GM18508 (cell line): Measurements from ENCODE around the gene MAN1A2.
"Not testable (repeated sequence)": the region's sequence is repeated elsewhere in the genome, so short reads cannot be mapped to it uniquely, and the experiment has no call there.

Experiments
- ATAC-seq: cut with Tn5 transposase; IDR thresholded peaks from one replicate; pipeline ENCODE4 v1.9.1; 2021; ENCODE audit warnings: moderate number of reproducible peaks; ENCODE audit not compliant: insufficient read depth, unreplicated experiment

MAN1A2 gene

DNA sequence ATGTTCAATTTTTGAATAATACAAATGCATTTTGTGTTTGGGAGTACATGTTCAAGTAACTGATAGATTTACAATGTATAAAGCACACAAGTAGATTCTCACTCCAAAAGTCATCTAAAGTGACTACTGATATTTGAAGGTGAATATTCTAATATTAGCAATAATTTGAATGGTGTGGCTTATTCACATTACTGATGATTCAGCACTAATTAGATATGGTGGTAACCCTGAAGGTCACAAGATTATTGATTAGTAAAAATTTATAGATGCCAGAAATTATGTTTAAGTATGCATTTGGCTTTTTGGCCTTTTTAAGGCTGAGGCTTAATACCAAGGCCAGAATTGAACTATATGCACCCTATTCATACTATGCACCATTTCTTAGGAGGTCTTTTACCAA lies 186.2 kb downstream of the MAN1A2 start:
- no peak for ATAC-seq

DNA sequence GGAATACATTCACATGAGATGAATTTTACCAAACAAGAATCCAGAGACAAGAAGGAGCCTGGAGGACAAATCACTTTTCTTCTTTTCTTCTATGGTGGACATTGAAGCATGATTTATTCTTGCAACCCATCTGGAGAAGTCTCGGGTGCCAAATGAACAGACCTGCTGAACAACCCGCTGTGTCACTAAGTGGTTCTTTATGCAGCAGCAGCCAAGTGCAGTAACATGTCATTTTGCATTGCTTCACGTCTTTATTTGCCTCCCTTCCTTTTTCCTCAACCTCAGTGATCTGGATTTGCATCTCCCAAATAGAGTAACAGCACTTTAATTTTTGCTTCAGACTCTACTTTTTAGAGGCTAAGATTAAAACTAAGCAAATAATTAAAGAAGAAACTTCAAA lies 188.6 kb downstream of the MAN1A2 start:
- ATAC-seq, result no peak

DNA sequence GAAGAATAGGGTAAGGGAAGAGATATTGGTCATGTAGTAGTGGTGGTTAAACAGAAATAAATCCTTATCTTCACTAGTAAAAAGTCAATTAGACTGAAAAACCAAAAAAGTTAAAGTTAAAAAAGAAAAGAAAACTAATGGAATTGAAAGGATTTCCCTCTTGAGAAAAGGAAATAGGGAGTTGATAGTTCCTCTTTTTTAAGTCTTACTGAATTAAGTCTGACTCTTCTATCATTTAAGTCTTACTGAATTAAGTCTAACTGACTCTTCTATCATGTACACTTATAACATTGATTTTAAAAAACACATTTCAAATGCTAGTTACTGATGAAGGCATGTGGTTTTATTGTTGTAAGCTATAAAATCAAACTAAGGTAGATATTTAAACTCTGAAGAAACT lies 189.1 kb downstream of the MAN1A2 start:
- no peak for ATAC-seq

DNA sequence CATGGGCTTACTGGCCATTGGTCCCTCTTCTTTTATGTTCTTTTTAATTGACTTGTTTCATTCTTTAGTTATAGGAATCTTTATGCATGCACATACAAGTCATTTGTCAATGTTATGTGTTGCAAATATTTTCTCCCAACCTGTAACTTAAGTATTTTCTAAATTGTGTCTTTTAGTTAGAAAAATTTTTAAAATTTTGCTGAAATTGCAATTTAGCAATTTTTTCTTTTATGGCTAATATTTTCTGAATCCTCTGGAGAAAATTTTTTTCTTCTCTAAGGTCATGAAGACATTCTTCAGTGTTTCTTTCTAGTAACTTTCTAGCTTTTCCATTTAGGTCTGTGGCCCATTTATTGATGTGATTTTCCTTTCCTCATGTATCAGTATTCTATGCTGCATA lies 189.7 kb downstream of the MAN1A2 start:
- ATAC-seq, result no peak

DNA sequence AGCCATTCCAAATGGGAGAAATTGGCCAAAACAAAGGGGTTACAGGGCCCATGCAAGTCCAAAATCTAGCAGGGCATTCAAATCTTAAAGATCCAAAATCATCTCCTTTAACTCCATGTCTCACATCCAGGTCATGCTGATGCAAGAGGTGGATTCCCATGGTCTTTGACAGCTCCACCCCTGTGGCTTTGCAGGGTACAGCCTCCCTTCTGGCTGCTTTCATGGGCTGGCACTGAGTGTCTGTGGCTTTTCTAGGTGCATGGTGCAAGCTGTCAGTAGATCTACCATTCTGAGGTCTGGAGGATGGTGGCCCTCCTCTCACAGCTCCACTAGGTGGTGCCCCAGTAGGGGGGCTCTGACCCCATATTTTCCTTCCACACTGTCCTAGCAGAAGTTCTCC lies 191.2 kb downstream of the MAN1A2 start:
- ATAC-seq, result not testable (repeated sequence)

DNA sequence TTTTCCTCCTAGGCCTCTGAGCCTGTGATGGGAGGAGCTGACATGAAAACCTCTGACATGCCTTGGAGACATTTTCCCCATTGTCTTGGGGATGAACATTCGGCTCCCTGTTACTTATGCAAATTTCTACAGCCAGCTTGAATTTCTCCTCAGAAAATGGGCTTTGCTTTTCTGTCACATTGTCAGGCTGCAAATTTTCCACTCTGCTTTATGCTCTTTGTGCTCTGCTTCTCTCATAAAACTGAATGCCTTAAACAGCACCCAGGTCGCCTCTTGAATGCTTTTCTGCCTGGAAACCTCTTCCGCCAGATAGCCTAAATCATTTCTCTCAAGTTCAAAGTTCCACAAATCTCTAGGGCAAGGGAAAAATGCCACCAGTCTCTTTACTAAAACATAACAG lies 191.9 kb downstream of the MAN1A2 start:
- ATAC-seq, result no peak

DNA sequence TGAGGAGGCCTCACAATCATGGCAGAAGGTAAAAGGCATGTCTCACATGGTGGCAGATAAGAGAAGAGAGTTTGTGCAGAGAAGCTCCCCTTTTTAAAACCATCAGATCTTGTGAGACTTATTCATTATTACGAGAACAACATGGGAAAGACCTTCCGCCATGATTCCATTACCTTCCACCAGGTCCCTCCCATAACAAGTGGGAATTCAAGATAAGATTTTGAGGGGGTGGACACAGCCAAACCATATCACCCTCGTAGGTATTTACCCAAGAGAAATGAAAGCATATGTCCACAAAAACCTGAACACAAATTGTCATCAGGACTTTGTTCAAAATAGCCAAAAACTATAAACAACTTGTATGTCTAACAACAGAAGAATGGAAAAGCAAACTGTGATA lies 192.7 kb downstream of the MAN1A2 start:
- no peak for ATAC-seq

DNA sequence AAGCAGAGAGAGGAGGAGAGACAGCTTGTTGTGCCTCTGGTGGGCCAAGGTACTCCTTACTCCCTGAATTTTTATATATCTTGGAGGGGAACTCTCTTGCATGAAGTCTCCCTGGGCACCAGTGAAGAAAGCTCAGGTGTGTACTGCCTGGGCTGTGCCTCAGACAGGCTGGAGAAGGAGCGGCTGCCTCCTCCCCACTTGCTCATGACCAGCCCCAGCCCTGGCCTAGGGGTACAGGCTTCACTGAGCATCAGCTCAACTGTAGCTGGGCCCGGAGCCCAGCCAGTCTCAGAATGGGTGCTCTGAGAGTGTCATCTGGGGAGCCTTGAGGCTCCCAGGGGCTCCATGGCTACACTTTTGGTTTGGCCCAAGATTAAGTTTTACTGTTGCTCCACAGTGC lies 193.8 kb downstream of the MAN1A2 start:
- no peak for ATAC-seq

DNA sequence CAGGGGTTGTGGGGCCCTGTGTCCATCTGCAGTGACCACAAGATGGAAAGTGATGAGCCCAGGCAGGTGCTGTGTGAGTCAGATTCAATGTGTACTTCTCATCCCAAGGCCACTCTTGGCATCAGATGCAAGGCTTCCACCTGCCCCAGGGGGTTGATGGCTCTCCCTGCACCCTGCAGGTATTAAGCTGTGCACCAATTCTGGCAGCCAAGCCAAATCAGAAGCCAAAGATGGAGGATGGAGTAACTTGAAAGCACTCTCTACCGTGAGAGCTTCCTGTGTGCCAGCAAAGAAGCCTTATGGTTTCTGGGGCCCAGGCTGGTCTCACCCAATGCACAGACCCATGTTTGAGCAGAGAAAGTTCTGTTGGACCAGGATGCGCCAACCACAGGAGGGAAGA lies 194.3 kb downstream of the MAN1A2 start:
- no peak for ATAC-seq

DNA sequence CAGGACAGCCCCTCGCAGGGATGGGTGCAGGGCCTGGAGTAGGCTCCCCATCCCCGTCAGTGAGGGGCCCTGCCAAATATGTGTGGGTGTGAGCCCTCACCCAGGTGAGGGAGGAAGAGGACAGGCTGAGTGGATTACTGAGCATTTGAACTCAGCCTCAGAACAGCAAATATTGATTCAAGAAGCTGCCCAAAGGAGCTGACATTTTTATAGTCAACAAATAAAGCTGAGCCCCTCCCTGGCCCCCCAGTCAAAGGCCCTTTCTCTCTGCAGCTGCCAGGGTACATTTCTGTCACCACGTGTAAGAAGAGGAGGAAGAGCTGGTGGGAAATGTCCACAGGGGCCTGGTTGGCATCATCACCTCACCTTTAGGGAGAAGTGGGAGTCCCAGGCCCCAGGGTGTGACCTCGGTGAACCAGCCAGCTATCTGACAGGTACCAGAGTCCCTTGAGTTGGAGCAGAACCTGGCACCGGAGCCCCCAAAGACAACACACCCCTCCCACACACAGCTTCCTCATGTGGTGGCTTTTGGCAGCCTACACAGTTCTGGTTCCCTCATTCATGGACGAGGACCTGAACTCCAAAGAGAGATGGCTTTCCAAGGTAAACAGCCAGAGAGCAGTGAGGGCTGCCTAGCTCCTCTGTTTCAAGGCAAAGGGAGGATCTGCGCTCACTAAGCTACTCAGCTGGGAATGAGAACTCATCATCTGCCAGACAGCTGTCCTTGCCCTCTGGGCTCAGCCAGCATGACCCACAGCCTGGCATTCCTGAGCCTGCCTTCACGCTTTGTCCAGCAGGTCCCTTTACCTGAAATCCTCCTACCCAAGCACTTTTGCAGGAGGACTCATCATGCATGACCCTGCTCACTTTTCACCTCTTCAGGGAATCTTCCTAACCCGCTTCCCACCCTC lies 195.6 kb downstream of the MAN1A2 start:
- no peak for ATAC-seq

DNA sequence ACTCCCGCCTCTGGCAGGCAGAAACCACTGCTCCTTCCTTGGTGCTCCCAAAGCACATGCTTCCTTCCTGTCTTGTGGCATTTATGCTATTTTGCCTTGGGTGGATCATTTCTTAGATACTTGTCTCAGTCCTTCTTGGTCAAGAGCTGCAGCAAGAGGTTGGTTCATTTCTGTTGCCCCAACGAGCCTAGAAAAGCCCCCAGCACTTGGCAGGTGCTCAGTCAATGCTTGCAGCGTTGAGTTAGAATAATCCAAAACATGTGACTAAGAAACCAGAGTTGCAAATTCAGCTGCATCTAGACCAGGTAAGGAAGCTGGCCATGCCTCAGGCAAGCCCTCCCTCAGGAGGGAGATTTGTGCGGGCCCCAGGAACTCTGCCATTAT lies 196.2 kb downstream of the MAN1A2 start:
- no peak for ATAC-seq

DNA sequence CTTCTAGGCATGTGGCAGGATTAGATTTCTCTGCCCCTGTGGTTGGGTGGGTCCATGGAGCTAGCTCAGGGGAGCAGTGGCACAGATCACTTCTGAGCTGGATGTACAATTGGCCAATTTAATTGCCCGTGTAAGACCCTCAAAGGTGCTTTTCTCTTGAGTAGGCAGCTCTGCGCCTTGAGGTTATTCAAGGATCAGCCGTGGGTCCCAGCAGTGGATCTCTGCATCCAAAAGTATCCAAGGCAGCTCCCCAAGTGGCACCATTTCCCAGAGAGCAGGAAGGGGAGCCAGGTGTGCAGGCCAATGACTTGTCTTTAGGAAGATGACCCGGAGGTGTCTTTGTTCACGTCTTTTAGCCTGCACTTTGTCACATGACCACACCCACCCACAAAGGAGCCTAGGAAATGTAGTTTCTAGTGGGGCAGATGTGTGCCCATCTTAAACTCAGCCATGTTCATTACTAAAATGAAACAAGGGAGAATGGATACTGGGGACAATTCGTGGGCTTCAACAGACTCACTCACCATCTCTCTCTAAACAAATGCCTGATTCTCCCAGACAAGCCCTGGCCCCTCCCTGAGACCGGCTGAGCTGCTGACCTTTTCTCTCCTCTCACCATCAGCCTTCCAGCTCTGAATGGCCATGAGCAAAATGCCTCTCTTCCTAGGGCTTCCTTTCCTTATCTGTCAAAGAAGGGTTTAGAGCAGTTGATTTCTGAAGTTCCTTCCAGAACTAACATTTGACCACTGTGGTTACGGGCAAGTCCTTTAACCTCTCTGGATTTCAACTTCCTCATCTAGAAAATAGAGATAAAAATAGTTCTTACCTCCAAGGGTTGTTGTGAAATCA lies 197.2 kb downstream of the MAN1A2 start:
- no peak for ATAC-seq

DNA sequence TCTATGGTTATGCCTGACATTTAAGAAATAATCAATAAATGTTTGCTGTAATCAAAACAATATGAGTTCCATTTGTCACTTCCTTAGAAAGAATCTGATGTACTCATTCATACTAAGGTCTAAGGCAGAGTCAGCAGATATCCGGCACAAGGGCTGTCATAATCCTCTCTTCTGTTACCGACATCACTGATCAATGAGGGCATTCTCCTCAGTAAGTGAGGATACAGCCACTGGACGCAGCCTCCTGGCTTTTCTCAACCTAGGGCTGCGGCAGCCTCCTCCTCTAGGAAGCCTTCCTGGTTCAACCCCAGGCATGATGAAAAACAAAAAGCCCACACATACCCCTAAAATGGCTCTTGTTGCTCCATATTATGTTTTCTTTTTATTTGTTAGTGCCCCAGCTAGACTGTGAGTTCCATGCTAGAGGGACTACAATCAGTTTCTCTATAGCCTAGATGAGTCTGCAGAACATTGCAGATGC lies 197.9 kb downstream of the MAN1A2 start:
- ATAC-seq, result no peak

DNA sequence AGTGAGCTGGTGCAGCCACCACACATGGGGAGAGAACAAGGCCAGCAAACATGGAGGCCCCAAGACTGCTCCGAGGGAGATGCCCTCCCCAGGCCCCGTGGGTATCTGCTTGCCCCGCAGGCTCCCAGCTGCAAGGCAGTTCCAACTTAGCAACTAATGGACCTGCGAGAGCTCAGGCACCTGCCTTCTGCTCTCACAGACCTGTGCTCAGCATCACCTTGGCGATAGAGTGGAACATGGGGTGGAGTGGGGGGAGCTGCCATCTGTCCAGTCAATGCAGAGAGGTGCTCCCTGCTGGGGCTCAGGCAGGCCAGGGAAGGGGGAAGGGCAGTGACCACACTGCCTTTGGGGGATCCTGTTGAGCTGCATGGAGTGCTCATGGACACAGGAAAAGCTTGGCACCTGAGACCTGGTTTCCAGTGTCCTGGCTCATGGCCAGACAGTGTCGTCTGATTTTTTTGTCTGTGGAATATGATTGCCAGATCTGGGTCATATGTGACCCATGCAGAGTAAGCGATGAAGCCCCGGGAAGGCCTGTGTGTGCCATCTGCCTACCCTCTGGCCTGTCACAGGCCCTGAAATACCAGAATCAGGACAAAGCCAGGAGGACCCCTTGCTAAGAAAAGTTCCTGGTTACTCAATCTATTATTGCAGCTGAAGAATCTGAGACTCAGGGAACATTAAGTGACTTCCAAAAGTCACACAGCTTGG lies 198.7 kb downstream of the MAN1A2 start:
- ATAC-seq, result no peak

DNA sequence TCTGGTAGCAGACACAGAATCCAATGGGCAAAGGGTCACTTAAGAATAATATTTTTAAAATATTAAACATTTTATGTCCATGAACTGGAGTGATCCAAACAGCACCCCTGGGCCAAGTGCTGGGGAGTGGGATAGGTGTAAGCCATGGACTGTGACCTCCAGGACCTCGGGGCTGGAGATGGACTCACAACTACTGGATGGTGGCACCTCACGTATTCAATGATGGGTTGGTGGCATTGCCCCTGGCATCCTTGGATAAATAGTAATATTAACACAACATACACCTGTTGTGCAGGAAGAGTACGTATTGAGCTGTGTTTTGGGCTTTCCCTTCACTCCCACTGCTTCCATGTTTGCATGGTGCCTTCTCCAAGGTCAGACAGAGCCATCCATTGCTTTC lies 199.3 kb downstream of the MAN1A2 start:
- ATAC-seq, result no peak

DNA sequence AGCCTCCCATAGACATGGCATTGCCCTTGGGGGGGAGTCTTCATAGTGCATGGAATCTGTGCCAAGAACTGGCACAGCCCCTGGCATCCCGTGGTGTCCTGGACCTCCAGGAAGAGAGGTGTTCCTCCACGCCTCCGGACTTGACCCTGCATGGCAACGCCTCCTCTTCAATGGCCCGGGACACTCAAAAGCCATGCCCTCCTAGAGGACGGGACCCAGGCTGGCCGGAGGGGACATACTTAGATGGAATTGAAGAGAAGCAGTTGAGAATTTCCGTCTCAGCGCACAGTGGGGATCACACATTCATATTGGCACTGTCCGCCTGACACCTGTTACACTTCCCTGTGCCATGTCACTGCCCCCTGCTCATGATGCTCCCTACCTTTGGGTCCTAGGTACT lies 200.2 kb downstream of the MAN1A2 start:
- ATAC-seq, result no peak

DNA sequence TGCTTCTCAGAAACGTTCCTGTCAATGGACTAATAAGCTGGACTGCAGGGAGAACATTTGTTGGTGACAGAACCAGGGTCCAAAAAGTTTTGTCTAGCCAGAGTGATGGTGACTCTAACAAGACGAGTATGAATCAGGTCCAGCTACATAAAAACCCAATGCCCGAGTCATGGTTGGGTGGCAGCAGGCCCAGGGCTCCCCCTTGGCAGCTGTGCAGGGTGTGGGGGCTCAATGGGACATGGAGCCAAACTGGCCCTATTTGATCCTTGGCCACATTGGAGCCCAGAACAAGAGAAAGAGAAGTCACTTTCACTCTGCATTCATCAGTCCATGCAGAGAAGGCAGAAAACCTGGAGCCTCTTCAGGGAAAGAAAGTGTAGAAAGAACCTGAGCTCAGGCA lies 200.7 kb downstream of the MAN1A2 start:
- ATAC-seq, result no peak

DNA sequence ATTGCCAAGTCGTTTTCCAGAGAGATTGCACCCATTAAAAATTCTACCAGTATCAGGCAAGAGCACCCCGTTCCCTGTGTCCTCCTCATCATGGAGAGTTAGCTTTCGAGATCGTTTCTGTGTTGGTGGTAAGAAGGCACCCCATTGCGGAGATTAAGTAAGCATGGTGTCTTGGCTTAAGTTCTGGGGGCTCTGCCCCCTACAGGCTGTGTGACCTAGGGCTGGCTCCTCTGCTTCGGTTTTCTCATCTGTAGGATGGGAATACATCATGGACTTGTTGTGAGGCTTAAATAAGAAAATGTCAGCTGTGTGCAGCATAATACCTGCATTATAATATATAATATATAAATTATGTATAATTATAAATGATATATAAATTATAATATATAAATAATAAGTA lies 201.8 kb downstream of the MAN1A2 start:
- ATAC-seq, result no peak

DNA sequence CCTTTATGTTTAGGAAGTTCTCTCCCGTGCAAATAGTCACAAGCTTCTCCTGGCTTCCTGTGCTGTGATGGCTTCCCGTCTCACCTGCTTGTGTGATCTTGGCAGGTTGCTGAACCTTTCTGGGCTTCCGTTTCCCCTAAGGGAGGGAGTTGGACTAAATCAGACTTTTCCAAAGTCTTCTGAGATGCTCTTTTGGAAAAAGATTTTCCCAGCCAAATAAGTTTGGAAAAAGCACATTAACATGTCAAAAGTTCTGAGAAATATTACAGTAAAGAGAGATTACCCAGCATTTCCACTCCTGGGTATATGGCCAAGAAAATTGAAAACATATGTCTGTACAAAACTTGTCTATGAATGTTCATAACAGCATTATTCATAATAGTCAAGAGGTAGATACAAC lies 202.6 kb downstream of the MAN1A2 start:
- no peak for ATAC-seq

DNA sequence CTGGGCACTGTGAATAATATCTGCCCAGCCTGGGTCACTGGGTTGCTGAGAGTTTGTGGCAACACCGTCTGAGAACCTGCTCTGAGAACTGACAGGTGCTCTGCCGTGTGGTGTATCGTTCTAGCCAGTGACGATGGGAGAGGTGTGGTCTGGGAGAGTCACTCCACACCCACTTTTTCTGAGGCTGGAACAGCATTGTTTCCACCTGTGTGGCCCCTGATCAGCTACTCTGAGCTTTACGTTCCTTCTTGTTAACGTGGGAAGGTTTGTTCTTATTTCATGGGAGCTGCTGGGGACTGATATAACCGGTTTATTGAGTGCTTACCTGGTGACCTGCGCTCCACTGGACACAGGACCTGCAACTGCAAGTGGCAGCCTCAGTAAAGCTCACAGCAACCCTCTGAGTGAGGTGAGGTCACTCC lies 203.8 kb downstream of the MAN1A2 start:
- no peak for ATAC-seq

DNA sequence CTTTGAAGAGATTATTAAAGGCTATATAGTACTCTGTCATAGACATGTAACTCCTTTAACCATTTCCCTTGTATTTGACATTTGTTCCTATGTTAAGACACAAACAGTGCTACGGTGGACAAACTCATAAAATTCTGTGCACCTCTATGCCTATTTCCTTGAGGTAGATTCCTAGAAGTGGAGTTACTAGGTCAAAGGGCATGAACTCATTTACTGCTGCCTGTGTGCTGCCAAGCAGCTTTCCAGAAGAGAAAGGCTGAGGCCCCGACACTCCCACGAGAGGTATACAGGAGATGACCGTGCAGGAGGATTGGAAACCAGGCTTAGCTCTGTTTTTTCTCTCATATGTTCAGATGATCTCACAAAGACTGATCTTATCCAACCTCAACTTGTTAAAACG lies 204.2 kb downstream of the MAN1A2 start:
- ATAC-seq, result no peak
